GM13976 (cell line): ENCODE data around the gene PTGIS.

Experiments
- DNase-seq: peaks from one replicate; pipeline ENCODE4 v3.0.0; 2012; ENCODE audit warnings: low spot score
- in situ Hi-C: fragments of 300-500 bp; cut with MboI; formaldehyde crosslinking; loops from one replicate; pipeline ENCODE4 v1.12.0; 2022; ENCODE audit warnings: low sequenced_read_pairs, mixed read lengths, inconsistent platforms; ENCODE audit not compliant: unreplicated experiment
- TF ChIP-seq, protein P1 (sequence below): IDR thresholded peaks from 2 replicates; pipeline ENCODE4 v1.5.1; 2012; ENCODE audit warnings: borderline replicate concordance, mild to moderate bottlenecking; ENCODE audit not compliant: insufficient read depth; ENCODE audit errors: extremely low read depth, missing control alignments, control extremely low read depth

Gene PTGIS

DNA sequence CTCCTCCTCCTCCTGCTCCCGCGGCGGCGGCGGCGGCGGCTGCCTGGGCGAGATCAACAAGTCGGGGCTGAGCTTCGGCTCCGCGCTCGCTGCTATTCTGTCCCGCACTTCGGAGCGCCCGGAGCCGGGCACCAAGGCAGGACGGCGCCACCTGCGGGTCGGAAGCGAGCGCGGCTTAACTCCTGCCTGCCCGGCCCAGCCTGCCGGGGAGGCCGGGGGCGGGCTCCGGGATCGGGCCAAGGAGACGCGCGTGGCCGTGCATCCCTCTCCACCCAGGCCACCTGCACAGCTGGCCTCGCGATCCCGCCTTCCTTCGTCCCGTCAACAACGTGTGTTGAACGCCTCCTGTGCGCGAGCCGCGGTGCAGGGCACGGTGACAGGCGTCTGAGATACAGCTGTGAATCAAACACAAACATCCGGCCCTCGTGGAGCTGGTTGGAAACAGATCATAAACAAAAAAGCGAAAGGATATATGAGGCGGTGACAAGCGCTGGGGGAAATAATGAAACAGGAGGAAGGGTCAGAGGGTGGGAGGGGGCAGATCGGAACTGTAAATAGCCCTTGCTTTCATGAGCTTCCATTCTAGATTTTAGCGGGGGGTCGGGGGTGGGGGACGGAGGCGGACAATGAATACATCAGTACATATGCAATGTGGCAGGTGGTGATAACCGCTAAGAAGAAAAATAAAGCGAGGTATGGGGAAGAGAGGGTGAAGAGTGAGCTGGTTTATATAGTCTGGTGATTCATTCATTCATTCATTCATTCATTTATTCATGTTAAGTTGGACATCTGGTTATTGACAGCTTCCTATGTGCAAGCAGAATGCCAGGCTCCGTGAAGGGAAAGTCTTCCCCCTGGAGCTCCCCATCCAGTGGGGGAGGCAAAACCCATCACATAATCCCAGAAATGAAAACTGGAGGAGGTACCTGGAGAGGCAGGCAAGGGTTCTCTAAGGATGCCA lies 83.5 kb downstream of the PTGIS start:
- in situ Hi-C loops = no loop called here
- peak; percentile 85 for DNase-seq
- TF ChIP-seq, protein P1, sequence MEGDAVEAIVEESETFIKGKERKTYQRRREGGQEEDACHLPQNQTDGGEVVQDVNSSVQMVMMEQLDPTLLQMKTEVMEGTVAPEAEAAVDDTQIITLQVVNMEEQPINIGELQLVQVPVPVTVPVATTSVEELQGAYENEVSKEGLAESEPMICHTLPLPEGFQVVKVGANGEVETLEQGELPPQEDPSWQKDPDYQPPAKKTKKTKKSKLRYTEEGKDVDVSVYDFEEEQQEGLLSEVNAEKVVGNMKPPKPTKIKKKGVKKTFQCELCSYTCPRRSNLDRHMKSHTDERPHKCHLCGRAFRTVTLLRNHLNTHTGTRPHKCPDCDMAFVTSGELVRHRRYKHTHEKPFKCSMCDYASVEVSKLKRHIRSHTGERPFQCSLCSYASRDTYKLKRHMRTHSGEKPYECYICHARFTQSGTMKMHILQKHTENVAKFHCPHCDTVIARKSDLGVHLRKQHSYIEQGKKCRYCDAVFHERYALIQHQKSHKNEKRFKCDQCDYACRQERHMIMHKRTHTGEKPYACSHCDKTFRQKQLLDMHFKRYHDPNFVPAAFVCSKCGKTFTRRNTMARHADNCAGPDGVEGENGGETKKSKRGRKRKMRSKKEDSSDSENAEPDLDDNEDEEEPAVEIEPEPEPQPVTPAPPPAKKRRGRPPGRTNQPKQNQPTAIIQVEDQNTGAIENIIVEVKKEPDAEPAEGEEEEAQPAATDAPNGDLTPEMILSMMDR = peak; percentile 77

DNA sequence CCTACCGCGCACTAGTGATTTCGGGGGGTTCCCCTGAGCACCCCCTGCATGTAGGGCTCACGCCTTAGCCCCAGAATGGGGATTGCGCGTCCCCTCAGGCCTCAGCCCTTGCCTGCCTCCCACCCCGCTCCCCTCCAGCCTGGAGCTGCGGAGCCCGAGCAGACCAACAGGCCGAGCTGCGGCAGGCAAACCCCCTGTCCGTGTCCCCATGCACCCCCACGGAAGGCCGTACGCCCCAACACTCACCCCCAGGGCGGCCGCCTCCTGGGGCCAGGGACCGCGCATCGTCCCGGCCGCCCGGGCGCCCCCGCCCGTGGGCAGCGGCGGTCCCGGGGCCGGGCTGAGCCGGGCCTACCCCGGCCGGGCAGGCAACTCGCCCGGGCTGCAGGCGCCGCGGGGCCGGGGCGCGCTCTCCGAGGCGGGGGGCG lies 84.2 kb downstream of the PTGIS start:
- no peak for DNase-seq
- in situ Hi-C loops = no loop called here
- TF ChIP-seq, protein P1 = no peak

DNA sequence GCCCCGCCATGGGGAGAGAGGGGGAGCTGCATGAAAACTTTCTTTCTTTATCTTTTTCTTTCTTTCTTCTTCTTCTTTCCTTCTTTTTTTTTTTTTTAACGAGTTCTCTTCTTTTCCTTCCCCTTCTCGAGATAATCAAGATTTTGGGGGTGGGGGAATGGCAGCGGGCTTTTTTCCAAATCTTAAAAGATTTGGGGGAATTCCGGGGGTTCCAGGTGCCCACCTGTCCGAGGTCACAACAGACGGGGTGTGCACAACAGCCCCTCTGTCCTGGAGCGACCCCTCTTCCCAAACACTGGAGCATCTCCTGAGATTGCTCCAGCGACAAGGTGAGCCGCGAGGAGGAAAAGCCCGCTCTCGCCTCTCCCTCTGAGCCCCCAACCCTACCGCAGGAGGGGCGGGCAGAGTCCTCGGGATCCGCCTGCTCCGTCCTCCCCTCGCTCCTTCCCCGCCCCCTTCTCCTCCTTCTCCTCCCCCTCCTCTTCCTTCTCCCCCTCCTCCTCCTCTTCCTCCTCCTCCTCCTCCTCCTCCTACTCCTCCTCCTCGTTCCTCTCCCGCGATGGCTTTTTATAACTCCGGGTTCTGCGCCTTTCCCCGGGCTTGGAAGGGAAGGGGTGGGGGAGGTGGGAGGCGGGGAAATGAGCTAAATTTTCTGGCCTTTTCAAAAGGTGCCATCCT lies 84.8 kb downstream of the PTGIS start:
- DNase-seq = no peak
- TF ChIP-seq, protein P1 = no peak
- in situ Hi-C loops = no loop called here

DNA sequence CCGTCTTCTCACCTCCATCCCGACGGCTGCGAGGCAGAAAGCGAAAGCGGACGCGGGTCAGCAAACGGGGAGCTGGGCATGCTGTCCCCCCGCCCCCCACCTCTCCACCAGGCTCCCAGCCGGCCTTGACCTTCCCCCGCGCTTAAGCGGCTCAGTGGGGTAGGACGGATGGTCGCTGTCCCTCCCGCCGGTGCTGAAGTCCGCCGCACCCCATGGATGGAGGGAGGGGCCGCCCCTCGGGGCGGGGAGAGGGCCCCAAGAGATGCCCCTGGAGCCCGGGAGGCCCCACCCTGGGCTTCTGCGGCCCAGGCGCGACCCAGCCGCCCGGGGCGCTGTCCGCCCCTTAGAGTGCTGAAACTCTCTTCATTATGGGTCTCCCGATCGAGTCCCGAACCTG lies 85.3 kb downstream of the PTGIS start, which contains the start of gene KCNB1:
Gene KCNB1 (minus strand): TSS at position 48 of the 397 bp plus-strand sequence. CDS start 188 bp downstream, outside the sequence.
- TF ChIP-seq, protein P1 = no peak
- peak; percentile 66 for DNase-seq
- in situ Hi-C loops = no loop called here

DNA sequence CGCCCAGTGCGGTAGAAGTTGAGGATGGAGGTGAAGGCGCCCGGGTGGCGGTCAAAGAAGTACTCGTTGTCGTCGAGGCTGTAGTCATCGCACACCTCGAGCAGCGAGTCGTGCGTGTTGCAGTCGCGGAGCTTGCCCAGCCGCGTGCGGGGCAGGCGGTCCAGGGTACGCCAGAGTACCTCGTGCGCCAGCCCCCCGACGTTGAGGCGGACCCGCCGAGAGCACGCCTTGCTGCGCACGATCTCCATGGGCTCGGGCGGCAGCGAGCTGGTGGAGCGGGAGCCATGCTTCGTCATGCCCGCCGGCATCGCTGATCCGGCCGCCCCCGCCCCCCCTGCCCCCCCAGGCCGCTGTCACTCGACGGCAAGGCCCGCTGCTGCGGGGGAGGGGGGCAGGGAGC lies 85.8 kb downstream of the PTGIS start:
- TF ChIP-seq, protein P1 = no peak

DNA sequence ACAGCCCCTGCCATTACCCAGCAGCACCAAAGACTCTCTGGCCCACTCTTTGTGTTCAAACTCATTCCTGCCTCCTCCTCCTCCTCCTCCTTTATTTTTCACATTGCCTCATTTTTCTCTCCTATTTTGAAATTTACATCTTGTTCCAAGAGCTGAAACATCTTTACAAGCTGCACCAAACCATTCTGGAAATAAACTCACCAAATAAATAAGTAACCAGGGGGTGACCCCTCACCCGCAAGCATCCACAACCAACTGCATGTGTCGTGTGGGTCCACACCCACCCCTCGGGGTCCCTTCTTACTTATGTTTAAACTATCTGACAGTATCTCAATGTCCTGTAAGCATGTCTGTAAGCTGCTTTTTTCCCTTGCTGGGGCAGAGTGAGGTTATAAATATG lies 86.8 kb downstream of the PTGIS start:
- TF ChIP-seq, protein P1 = no peak
- in situ Hi-C loops = no loop called here
- no peak for DNase-seq

More for the DNA sequence above, 85.8 kb downstream of the PTGIS start:
- DNase-seq = no peak
- in situ Hi-C loops = no loop called here
